ENCODE measurements around the gene PAQR5.

PAQR5 gene

GRCh38 chr15:69412701-69413100 is 114.0 kb downstream of the PAQR5 start:
- TF ChIP-seq, protein P1, sequence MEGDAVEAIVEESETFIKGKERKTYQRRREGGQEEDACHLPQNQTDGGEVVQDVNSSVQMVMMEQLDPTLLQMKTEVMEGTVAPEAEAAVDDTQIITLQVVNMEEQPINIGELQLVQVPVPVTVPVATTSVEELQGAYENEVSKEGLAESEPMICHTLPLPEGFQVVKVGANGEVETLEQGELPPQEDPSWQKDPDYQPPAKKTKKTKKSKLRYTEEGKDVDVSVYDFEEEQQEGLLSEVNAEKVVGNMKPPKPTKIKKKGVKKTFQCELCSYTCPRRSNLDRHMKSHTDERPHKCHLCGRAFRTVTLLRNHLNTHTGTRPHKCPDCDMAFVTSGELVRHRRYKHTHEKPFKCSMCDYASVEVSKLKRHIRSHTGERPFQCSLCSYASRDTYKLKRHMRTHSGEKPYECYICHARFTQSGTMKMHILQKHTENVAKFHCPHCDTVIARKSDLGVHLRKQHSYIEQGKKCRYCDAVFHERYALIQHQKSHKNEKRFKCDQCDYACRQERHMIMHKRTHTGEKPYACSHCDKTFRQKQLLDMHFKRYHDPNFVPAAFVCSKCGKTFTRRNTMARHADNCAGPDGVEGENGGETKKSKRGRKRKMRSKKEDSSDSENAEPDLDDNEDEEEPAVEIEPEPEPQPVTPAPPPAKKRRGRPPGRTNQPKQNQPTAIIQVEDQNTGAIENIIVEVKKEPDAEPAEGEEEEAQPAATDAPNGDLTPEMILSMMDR (conservative IDR thresholded peaks at IDR 0.05), result no peak
- H3K27ac ChIP-seq, result no peak overlapping the region

- TF ChIP-seq, protein P1 (conservative IDR thresholded peaks at IDR 0.05), result no peak
- peak within 1 kb of the TSS; percentile 82 for H3K27ac ChIP-seq
These were observed 115.3 kb downstream of the PAQR5 start, which contains the start of gene KIF23 for GRCh38 chr15:69413822-69414700. Gene KIF23 (plus strand): TSS chr15:69414349. CDS start chr15:69414466, 117 bp downstream.

DNA sequence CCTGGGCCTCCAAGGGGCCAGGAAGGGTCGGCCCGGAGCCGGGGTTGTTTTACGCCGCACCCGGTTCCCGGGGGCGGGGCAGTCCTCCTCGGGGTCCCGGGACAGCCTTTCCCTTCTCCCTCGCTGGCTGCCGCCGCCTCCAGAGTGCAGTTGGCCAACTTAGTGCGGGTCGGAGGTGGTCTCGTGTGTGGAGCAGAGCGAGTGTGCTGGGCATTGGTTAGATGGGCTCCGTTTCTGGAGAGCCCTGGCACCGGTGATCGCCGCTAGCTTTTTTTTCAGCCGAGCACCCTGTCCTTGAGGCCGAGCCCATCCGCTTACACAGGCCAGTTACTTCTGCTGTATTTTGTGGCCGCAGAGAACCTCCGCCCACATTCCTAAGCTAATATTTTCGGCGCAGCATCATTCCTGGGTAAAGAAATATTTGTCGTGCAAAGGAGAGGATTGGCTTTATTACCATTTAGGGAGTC is 116.0 kb downstream of the PAQR5 start:
- TF ChIP-seq, protein P1 (conservative IDR thresholded peaks at IDR 0.05), result no peak
- H3K27ac ChIP-seq, result peak overlapping the region; percentile 82

DNA sequence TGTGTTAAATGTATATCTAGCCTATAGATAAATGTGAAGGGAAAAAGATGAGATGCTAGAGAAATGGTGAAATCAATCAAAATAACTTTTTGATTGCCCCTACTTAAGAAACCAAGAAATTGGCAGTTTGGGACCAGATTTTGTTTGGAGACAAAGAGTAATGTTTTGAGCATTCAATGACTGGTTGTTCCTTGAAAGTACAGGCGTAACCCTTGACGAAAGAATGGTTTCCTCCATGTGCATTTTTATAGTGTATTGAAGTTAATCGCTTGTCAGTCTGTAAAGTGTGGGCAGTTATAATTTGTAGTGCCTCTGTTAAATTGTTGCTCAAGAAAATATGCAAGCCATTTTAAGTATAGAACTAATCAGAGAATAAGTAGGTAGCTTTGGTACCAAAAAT is 116.7 kb downstream of the PAQR5 start:
- peak overlapping the region; percentile 82 for H3K27ac ChIP-seq
- TF ChIP-seq, protein P1 (conservative IDR thresholded peaks at IDR 0.05), result no peak

DNA sequence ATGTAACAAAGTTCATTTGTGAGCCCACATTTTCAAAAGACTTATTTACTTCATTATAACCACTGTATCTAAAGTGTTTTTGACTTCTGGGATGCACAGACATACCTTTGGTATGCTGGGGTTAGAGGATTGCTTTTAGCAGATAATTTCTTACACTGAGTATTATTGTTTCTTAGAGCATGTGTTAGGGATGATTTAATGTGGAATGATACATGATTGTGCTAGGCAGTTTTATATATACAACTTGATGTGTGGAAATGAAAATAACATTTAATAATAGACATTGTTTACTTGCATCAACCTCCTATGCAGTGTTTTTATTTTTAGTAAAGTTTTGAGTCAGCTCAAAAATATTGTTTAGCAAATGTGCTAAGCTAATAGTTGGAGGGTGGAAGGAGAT is 118.9 kb downstream of the PAQR5 start:
- H3K27ac ChIP-seq, result no peak overlapping the region
- TF ChIP-seq, protein P1 (conservative IDR thresholded peaks at IDR 0.05), result no peak

GRCh38 chr15:69421498-69421897 is 122.8 kb downstream of the PAQR5 start:
- TF ChIP-seq, protein P1 (conservative IDR thresholded peaks at IDR 0.05), result no peak
- H3K27ac ChIP-seq, result no peak overlapping the region

DNA sequence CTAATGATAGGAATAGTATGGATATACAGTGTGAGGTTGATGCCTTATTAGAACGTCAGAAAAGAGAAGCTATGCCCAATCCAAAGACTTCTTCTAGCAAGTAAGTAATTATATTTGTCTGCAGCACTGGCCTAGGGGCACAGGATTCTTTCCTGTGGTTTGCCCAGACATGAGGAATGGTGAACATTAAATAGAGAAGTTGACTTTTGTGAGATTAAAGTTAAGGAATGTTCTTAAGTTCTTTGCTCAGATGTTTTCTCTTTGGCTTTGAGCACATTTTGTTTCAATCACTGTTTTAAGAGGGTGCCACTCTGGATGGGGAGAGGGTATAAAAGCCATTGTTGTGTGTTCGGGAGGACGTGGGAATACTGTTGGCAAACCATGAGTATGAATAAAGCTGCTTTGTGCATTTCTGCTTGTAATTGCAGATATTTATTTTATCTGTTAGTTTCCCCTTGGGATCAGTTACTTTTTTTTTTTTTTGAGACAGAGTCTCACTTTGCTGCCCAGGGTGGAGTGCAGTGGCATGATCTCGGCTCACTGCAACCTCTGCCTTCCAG is 123.7 kb downstream of the PAQR5 start:
- TF ChIP-seq, protein P1 (conservative IDR thresholded peaks at IDR 0.05), result no peak
- no peak overlapping the region for H3K27ac ChIP-seq

Measured in VCaP (cell line).